HG03066 (cell line): ENCODE data around the gene SH3BP5L.

Source experiments
- ATAC-seq: cut with Tn5 transposase; IDR thresholded peaks from one replicate; pipeline ENCODE4 v1.9.1; 2021; ENCODE audit warnings: low read depth; ENCODE audit not compliant: unreplicated experiment

SH3BP5L gene

DNA sequence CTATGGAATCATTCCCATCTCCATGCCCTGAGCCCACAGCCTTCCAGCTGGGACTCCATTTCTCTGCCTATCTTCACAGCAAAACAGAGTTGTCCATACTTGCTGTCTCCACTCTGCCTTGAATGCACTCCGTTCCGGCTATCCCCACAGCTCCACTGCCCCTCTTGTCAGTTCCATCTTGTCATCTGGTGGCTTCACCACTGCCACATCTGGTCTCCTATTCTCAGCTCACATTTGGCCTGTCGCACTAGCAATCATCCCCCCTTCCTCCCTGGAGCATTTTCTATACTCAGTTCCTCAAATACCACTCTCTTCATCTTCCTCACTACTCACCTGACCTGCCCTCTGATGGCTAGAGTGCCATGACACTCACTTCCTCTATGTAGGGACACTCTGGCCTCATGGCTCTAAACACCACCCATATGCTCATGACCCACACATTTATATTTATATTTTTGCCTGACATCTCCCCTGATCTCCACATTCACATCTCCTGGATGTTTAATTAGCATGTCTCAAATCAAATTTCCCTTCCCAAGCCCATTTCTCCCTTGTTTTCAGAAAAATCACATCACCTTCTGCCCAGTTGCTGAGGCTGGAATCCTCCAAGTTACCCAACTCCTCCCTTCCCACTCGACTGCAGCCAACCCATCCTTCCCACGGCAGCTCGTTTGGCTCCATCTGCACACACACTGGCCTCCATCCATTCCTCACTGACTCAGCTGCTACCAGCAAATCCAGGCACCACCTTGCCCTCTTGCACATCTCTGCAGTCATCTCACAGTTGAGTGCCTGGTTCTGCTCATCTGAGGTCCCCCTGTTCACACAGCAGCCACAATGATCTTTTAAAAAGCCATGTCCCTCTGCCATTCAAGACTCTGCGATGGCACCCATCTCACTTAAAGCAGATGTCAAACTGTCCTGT is 27.0 kb upstream of the SH3BP5L start:
- ATAC-seq, result no peak

DNA sequence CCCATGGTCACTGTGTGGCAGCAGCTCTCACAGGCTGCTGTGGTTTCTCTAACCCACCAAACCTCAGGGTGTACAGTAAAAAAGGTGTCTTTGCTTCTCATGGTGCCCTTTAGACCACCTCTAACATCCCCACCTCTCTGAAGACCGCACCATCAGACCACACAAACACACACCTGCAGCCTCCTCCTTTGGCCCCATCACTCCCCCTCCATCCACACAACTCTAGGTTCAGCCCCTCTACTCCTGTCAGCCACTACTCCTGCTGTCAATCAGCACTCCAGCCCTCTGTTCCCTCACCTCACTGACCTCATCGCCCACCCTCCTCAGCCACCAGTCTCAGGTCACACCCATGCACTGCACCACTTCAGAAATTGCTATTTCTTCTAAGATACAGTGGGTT is 25.7 kb upstream of the SH3BP5L start:
- ATAC-seq, result no peak

DNA sequence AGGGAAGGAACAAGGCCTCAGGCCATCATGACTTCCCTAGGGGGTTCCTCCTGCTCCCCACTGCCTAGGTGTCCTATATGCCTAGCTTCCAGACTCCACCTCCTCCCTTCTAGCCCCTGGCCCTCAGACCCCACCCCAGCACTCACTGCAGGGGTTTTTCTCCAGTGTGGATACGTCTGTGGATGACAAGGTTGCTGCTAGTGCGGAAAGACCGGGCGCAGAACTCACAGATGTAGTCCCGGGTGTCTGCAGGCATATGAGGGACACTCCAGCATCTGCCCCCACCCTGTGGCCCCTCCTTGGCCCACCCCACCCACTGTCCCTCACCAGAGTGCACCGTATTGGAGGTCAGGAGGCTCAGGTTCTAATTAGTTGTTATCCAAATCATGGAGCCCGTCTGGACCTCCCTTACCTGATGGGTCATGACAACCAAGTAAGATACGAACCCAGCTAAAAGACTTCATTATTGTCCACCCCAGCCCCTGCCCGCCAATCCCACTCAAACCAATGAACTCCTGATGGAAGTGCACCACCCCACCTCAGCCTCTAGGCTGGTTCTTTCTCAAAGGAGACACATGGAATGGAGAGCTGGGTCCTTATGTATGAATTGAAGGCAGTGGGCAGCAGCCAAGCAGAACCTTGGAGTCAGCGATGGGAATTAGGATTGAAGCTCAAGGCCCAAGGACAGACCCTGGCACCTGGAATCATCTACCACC is 25.0 kb upstream of the SH3BP5L start:
- ATAC-seq, result no peak

DNA sequence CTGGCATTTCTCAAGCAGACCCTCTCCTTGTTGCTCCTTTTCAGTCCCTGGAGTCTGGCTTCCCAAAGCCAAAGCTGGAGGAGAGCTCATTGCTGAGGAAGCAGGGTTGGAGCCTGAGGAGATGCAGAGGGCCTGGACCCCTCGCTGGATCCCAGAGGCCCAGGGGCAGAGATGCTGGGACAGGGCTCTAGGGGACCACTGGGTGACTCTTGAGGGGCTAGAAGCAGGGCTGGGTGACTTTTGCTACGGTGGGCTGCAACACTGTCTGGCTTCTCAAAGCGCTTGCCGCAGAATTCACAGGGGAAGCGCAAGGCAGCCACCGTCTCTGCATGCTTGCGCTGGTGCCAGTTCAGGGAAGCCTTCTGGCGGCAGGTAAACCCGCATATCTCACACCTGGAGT is 24.4 kb upstream of the SH3BP5L start:
- ATAC-seq, result no peak

DNA sequence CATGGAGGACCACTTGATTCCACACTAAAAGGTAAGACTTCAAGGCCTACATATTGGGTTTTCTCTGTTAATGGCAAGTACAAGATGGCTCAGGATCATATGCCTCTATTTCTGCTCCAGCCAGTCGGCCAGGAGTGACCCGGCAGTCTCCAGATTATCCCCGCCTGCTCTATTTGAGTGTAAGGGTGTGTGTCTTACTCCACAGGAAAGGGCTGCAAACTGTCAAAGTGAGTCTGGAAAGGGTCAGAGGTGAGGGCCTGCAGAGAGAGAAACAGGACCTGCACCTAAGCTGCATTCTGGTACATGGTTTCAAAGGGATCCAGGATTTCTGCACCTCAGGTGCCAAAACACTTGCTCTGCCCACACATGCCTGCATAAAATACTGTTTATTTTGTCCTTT is 23.9 kb upstream of the SH3BP5L start:
- no peak for ATAC-seq

DNA sequence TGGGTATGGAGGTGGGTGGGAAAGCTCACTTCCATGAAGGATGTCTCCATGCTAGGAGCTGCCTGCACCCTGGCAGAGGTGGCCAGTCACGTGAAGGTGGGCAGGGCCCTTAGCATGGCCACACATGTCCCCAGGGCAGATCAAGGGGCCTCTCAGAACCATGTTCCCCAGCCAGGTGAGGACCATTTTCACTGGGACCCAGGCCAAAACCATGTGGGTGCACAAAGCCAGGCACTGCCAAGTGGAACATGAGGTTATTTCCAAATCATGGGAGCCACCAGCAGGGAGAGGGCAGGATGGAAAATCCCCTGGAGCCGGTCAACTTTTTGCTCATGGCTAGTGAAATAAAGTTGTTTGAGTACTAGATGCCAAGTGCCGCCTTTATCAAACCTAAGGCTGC is 23.4 kb upstream of the SH3BP5L start:
- no peak for ATAC-seq

DNA sequence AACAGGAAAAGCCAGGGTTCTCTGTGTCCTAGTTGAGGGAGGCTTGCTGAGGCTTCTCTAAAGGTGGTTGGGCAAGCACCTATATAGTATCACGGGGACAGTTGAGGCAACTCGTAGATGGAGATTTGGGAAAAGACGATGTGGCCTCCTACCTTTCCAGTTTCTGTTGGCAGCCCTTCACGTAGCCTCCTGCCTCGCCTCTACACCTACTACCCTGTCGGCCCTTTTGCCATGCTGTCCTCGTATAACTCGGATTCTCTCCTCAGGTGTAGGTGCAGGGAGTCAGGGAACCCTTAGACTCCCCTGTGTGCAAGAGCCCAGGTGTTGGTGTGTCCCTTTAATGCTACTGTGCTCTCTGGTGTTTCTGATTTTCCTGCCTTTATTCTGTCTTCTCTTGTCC is 22.9 kb upstream of the SH3BP5L start:
- ATAC-seq, result no peak

DNA sequence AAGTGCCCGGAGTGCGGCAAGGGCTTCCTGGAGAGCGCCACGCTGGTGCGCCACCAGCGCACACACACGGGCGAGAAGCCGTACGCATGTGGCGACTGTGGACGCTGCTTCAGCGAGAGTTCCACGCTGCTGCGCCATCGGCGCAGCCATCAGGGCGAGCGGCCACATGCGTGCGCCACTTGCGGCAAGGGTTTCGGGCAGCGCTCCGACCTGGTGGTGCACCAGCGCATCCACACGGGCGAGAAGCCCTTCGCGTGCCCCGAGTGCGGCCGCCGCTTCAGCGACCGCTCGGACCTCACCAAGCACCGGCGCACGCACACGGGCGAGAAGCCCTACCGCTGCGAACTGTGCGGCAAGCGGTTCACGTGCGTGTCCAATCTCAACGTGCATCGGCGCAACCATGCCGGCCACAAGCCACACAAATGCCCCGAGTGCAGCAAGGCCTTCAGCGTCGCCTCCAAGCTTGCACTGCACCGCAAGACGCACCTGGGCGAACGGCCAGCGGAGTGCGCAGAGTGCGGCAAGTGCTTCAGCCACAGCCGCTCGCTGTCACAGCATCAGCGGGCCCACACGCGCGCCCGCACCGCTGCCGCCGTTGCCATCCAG is 22.3 kb upstream of the SH3BP5L start:
- ATAC-seq, result no peak

DNA sequence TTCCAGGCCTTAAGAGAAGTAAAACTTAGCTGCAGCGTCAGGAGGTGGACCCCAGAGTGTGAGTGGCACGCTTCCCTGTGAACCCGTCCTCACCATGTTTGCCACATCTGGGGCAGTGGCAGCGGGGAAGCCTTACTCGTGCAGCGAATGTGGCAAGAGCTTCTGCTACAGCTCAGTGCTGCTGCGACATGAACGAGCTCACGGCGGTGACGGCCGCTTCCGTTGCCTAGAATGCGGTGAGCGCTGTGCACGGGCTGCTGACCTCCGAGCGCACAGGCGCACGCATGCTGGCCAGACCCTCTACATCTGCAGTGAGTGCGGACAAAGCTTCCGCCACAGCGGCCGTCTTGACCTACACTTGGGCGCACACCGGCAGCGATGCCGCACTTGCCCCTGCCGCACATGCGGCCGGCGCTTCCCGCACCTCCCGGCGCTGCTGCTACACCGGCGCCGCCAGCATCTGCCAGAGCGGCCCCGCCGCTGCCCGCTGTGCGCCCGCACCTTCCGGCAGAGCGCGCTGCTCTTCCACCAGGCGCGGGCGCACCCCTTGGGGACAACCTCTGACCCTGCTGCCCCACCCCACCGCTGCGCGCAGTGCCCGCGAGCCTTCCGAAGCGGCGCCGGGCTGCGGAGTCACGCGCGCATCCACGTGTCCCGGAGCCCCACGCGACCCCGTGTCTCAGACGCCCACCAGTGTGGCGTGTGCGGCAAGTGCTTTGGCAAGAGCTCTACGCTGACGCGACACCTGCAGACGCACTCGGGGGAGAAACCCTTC is 21.7 kb upstream of the SH3BP5L start:
- ATAC-seq, result no peak

DNA sequence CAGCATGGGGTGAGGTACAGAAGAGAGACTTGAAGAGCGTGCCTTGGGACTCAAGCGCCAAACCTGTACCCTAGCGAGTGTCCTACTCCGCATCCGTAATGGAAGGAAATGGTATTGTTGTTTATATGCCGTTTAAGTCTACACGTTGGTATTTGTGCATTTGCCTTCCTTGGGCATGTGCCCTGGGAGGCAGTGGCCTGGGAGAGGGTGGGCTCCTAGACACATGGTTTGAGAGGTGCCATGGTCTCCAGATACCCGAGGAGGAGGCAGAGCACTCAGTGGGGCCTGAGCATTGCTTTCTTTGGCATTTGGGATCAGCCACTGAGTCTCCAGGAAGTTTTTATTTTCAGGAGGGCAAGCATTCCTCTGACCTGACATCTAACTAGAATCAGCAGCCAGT is 18.8 kb upstream of the SH3BP5L start:
- ATAC-seq, result no peak

DNA sequence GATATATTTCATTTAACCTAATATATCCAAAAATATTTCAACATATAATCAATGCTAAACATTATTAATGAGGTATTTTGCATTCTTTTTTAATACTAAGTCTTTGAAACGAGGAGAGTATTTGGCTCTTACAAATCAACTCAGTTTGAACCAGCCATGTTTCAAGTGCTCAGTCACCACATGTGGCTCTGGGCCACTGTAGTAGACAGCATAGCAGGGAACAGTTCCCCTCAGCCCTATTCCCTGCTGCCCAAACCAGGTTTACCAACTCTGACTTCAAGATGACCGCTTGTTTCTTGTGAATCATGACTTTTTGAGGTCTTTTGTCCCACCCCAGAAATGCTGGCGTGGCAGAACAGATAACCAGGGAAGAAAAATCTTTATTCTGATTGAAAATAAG is 18.0 kb upstream of the SH3BP5L start:
- ATAC-seq, result no peak

DNA sequence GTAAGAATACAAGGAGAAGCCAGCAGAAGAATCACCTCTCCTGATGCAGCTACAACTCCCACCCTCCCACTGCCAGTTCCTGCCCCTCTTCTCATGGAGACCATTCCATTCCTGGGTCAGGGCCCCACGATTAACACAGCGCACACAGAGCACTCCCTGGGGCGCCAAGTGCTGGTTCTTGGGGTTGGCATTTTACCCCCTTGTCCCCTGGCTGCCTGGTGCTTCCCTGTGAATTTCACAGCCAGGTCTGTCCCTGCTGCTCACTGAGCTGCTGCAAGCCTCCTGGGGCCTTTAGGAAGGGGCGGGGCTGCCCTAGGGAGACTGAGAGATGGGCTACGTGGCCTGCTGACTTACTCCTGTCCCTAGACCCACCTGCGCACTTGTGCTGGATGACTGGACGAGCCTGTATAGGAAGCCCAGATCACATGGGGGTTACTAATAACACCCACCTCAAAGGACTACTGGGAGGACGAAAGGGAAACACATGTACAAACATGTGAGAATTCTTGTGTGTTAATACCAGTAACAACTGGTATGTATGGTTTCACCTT is 17.1 kb upstream of the SH3BP5L start:
- no peak for ATAC-seq

DNA sequence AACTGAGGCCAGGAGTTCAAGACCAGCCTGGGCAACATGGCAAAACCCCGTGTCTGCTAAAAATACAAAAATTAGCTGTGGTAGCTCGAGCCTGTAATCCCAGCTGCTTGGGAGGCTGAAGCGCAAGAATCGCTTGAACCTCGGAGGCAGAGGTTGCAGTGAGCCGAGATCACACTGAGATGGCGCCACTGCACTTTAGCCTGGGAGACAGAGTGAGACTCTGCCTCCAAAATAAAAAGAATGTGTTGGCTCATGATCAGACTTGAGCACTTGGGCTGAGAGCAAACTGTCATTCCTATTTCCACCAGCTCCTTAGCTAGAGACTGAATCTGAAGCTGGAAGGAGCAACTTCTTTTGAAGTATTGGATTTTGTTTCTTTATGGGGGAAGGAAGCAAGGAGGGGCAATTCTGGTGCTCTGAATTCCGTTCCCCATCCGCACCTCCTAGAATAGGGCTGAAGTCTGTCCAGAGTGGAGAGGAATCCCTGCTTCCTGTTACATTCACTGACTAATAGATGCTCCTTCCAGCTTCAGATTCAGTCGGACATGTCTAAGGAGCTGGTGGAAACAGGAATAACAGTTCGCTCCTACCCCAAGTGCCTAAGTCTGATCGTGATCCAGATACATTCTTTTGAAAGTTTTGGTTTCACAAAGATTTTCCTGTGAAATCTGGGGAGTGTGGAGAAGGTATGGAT is 16.1 kb upstream of the SH3BP5L start:
- no peak for ATAC-seq

DNA sequence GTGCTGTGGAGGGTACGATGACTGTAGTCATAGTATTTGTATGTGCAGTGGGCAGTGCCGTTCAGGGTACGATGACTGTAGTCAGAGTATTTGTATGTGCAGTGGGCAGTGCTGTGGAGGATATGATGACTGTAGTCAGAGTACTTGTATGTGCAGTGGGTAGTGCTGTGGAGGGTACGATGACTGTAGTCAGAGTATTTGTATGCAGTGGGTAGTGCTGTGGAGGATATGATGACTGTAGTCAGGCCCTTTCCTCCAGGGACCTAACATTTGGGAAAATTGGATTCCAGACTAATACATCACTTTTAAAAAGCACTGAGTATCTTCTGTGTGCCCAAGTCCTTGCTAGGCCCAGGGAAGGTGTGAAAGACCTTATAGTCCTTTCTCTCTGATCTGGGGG is 15.2 kb upstream of the SH3BP5L start:
- ATAC-seq, result no peak

DNA sequence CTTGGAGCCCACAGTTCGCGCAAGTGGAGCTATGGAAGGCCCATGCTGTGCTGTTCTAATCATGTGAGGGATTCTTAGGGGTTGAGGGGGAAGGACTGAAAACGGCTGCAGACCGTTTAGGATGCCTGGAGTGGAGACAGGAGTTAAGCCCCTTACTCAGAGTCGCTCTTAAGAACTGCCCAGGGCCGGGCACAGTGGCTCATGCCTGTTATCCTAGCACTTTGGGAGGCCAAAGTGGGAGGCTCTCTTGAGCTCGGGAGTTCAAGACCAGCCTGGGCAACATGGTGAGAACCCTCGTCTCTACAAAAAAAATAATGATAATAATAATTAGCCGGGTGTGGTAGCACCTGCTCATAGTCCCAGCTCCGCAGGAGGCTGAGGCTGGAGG is 13.4 kb upstream of the SH3BP5L start:
- ATAC-seq, result no peak

DNA sequence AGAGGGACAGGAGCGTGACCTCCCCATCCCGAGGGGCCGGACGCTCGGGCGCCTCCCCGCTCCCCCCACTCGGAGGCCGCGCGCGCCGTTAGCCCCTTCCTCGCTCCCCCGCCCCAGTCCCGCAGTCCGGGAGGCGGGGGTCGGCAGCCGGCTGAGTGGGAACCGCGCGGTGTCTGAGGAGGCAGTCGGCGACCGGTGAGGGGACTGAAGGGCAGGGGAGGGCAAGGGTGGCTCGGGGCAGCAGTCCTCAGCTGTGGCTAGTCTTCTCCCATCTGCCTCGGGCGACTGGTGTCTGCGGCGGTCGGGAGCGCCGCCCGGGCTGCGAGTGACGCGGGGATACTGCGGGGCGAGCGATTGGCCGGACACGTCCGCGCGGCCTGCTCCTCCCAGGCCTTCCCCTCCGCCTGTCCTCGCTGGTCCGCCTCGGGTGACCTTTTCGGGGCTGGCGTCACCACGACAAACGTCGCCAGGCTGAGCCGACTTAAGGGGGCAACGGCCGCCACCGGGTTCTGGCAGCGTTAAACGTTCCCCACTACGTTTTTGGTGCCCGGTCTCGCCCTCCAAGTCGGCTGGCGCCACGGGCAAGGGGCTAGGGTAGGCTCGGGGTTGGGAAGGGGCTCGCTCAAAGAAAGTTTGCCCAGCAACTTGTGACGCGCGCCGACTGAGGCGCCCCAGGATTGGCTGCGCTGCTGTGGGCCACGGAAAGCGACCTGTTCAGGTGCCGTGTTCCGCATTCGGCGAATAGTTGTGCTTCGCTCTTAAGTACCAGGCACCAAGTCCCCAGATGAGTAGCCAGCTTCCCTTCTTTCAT is 12.8 kb upstream of the SH3BP5L start:
- ATAC-seq, result peak; percentile 58

DNA sequence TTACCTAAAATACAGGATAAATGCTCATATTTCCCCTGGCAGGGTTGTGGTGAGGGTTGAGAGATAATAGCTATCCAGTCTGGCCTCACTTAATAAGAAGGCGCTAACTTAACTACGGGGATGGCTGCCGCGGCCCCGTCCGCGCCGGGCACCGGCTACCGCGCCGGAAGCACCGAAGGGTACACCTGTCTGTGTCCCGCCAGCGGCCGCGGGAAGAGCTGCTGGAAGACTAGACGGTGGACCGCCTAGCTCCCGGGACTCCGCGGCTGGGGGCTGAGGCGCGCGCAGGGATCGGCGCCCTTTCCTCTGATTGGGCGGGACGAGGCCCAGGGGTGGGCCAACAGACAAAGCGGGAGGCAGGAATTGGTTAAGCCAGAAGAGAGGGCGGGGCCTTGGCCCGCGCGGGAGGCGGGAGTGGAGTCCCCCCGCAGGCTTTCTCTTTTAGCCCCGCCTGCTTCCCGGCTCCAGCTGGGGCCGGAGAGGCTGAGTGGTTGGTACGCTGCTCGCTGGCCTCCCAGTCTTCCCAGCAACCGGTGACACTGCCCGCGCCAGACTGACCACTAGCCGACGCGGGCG is 12.2 kb upstream of the SH3BP5L start, which contains the start of gene ZNF672:
TSS of gene ZNF672 (plus strand) at position 444 of the 576 bp plus-strand sequence. CDS start 9,051 bp downstream, outside the sequence.
- ATAC-seq, result peak; percentile 78

DNA sequence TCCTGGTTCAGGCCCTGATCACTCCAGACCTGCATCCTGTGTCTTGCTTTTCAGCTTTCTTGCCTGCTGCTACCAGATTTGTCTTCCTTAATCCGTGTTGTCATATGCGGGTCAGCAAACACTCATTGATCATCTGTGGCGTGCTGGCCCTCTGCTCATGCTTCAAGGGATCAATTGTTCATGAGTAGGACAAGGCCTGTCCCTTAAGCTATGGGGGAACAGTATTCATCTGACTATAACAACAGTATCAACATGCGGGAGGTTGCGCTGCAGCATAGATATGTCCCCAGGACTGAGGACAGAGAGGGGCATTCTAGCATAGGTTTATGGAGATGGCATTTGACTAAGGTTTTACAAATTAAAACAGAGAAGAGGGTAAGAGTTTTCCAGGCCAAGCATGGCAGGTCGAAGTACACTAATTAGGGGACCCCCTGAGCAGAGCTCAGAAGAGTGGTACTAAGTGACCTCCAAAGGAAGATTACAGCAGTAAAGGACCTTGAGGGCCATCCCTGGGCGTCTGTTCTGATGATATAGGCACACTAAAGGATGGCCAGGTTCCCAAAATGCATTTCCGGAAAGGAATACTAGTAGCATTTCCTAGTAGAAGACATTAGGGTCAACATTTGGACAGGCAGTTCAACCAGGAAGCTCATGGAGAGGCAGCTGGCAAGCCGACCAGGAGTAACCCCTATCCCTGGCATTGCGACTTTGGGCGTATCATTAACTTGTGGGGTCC is 11.5 kb upstream of the SH3BP5L start:
- no peak for ATAC-seq
